Mesenchymal stem cell (in vitro differentiated cells and primary cell): ENCODE measurements around the gene NACC1.

ENCODE experiments used
- DNase-seq: peaks from one replicate; pipeline ENCODE4 v3.0.0-alpha.2; 2013
- H2AFZ ChIP-seq: one replicate; pipeline ENCODE4 v1.6.1; 2013; ENCODE audit warnings: low read depth, mild to moderate bottlenecking, control low read depth, inconsistent platforms, low read length, moderate library complexity
- H2AK5ac ChIP-seq: 2 replicates; pipeline ENCODE4 v1.6.1; 2013; ENCODE audit warnings: low read length, moderate library complexity, mild to moderate bottlenecking, inconsistent platforms; ENCODE audit not compliant: severe bottlenecking
- H2BK120ac ChIP-seq: one replicate; pipeline ENCODE4 v1.6.1; 2013; ENCODE audit warnings: low read depth, mild to moderate bottlenecking, inconsistent platforms, low read length, moderate library complexity
- H2BK12ac ChIP-seq, 2 experiments: one replicate each; pipeline ENCODE4 v1.6.1; 2013; ENCODE audit warnings: inconsistent platforms in 2 of 2, low read length in 2 of 2, mild to moderate bottlenecking in 2 of 2, moderate library complexity in 2 of 2, control low read depth in 1 of 2
- H2BK15ac ChIP-seq: one replicate; pipeline ENCODE4 v1.6.1; 2013; ENCODE audit warnings: mild to moderate bottlenecking, low read depth, inconsistent platforms; ENCODE audit not compliant: poor library complexity, severe bottlenecking
- H2BK5ac ChIP-seq: 2 replicates; pipeline ENCODE4 v1.6.1; 2013; ENCODE audit warnings: low read depth, mild to moderate bottlenecking, low read length, control low read depth, inconsistent platforms; ENCODE audit not compliant: poor library complexity, severe bottlenecking
- H3K14ac ChIP-seq, 2 experiments: one replicate each; pipeline ENCODE4 v1.6.1; 2013; ENCODE audit warnings: inconsistent platforms in 2 of 2, low read length in 2 of 2, control low read depth in 1 of 2, mild to moderate bottlenecking in 1 of 2, moderate library complexity in 1 of 2
- H3K18ac ChIP-seq, 2 experiments: one replicate each; pipeline ENCODE4 v1.6.1; 2013; ENCODE audit warnings: inconsistent platforms in 2 of 2, low read length in 2 of 2, control low read depth in 1 of 2, low read depth in 1 of 2, mild to moderate bottlenecking in 1 of 2
- H3K23ac ChIP-seq, 2 experiments: one replicate each; pipeline ENCODE4 v1.6.1; 2013; ENCODE audit warnings: inconsistent platforms in 2 of 2, low read length in 2 of 2, mild to moderate bottlenecking in 2 of 2, moderate library complexity in 2 of 2, control low read depth in 1 of 2
- H3K27ac ChIP-seq: 2 replicates; pipeline ENCODE4 v1.5.1; 2013; ENCODE audit warnings: mild to moderate bottlenecking, moderate library complexity, low read length, control low read depth, inconsistent platforms; ENCODE audit not compliant: poor library complexity, severe bottlenecking
- H3K27me3 ChIP-seq, 2 experiments: 2 replicates each; pipeline versions ENCODE4 v1.6.1 to v1.7.0; 2013; ENCODE audit warnings: low read length in 2 of 2, mild to moderate bottlenecking in 2 of 2, moderate library complexity in 2 of 2, control low read depth in 1 of 2, inconsistent platforms in 1 of 2; ENCODE audit not compliant: control insufficient read depth in 1 of 2, insufficient read depth in 1 of 2
- H3K36me3 ChIP-seq, 2 experiments: 2 replicates each; pipeline versions ENCODE4 v1.6.1 to v1.7.0; 2013; ENCODE audit warnings: low read length in 2 of 2, control low read depth in 1 of 2, inconsistent platforms in 1 of 2, low read depth in 1 of 2, mild to moderate bottlenecking in 1 of 2; ENCODE audit not compliant: insufficient read depth in 2 of 2, control insufficient read depth in 1 of 2
- H3K4ac ChIP-seq, 2 experiments: one replicate each; pipeline ENCODE4 v1.6.1; 2013; ENCODE audit warnings: inconsistent platforms in 2 of 2, low read length in 2 of 2, mild to moderate bottlenecking in 2 of 2, moderate library complexity in 2 of 2, control low read depth in 1 of 2, low read depth in 1 of 2
- H3K4me1 ChIP-seq: 2 replicates; pipeline ENCODE4 v1.6.1; 2013; ENCODE audit warnings: low read depth, low read length, control low read depth; ENCODE audit not compliant: control insufficient read depth, insufficient read depth
- H3K4me2 ChIP-seq: 2 replicates; pipeline ENCODE4 v1.6.1; 2013; ENCODE audit warnings: low read length, mild to moderate bottlenecking, inconsistent platforms; ENCODE audit not compliant: poor library complexity, severe bottlenecking
- H3K4me3 ChIP-seq, 2 experiments: 2 replicates each; pipeline versions ENCODE4 v1.5.1 to v1.7.0; 2013; ENCODE audit warnings: low read length in 2 of 2, mild to moderate bottlenecking in 2 of 2, control low read depth in 1 of 2, low read depth in 1 of 2; ENCODE audit not compliant: insufficient read depth in 1 of 2
- H3K79me1 ChIP-seq: replicated peaks from 2 replicates; pipeline ENCODE4 v1.6.1; 2013; ENCODE audit warnings: mild to moderate bottlenecking, control low read depth, low read length, inconsistent platforms; ENCODE audit not compliant: poor library complexity, severe bottlenecking
- H3K9ac ChIP-seq: 2 replicates; pipeline ENCODE4 v1.7.0; 2013; ENCODE audit warnings: mild to moderate bottlenecking, low read length, moderate library complexity
- H3K9me3 ChIP-seq: 2 replicates; pipeline ENCODE4 v1.7.0; 2013; ENCODE audit warnings: mild to moderate bottlenecking, low read length; ENCODE audit not compliant: control insufficient read depth
- H4K8ac ChIP-seq: one replicate; pipeline ENCODE4 v1.6.1; 2013; ENCODE audit warnings: inconsistent platforms, mild to moderate bottlenecking, low read length, moderate library complexity
- H4K91ac ChIP-seq: one replicate; pipeline ENCODE4 v1.6.1; 2013; ENCODE audit warnings: mild to moderate bottlenecking, low read length, inconsistent platforms
- whole genome bisulfite sequencing: methylation state at CpG from one replicate; pipeline ENCODE4 v1.1.7; 2013; ENCODE audit warnings: mixed read lengths; 5-methylcytosine and 5-hydroxymethylcytosine counted together

The NACC1 gene

DNA sequence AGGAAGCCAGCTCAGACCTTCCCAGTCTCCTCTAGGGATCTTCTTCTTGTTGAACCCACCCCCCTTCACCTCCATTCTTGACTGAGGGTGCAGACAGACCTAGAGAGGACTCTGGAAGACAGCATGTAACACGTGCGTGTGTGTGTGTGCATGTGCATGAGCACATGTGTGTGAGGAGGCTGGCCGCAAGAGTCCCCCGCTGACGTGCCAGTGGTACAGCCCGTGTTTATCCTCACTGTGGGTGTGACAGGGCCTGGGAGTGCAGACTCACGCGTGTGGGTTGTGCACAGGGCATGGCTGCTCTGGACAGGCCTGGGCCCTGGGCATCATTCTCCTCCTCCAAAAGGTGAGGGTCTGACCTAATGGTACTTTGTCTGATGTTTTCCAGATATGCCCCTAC lies 41.7 kb upstream of the NACC1 start:
- H3K14ac ChIP-seq, result peak overlapping the region in 1 of 2 experiments; percentile 55
- H3K4me1 ChIP-seq, result peaks cover 21% of the 10 kb centered on the region
- H2BK5ac ChIP-seq, result no peak overlapping the region
- H3K27me3 ChIP-seq, result peaks cover 0 to 75% of the 10 kb centered on the region in 2 experiments
- WGBS, result 85% methylated on average over 8 of the region's 8 CpGs
- H3K4ac ChIP-seq, result no peak overlapping the region
- peak overlapping the region; percentile 45 for H3K9ac ChIP-seq
- no peak overlapping the region for H3K4me3 ChIP-seq
- H3K79me1 ChIP-seq, result no peaks in the 10 kb centered on the region
- H3K27ac ChIP-seq, result no peak overlapping the region
- H4K8ac ChIP-seq, result peak overlapping the region; percentile 7
- H3K36me3 ChIP-seq, result peaks cover 5 to 77% of the 10 kb centered on the region in 2 experiments
- H3K4me2 ChIP-seq, result no peak overlapping the region
- no peak overlapping the region for H2AK5ac ChIP-seq
- H2BK12ac ChIP-seq, result no peak overlapping the region
- H4K91ac ChIP-seq, result no peak overlapping the region
- H2BK15ac ChIP-seq, result no peak overlapping the region
- H2BK120ac ChIP-seq, result no peak overlapping the region
- H2AFZ ChIP-seq, result no peak overlapping the region
- no peak overlapping the region for H3K23ac ChIP-seq
- H3K18ac ChIP-seq, result no peak overlapping the region
- no peaks in the 10 kb centered on the region for H3K9me3 ChIP-seq
- DNase-seq, result no peak

DNA sequence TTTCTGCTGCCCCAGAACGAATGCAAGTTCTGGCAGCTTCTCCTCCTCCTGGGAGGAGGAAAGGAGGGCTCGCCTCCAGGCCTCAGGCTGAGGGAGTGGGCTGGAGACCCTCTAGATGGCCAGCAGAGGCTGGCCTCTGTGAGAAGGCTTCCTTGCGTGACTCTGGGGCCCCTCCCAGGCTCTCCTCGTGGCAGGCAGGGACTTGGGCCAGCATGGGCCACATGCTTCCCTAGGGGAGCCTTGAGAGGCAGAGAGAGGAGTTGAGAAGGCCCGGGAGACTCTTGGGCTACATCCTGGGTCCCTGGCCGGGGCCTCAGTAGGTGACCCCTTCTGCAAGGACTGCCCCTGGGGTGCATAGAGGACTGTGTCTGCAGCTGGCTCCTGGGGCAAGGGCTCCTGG lies 41.3 kb upstream of the NACC1 start:
- peaks cover 5 to 82% of the 10 kb centered on the region in 2 experiments for H3K36me3 ChIP-seq
- no peak overlapping the region for H2BK15ac ChIP-seq
- no peak overlapping the region for H2AK5ac ChIP-seq
- no peak overlapping the region for H3K23ac ChIP-seq
- peaks cover 0 to 71% of the 10 kb centered on the region in 2 experiments for H3K27me3 ChIP-seq
- no peak overlapping the region for H2AFZ ChIP-seq
- no peak overlapping the region for H2BK120ac ChIP-seq
- 62% methylated on average over 6 of the region's 6 CpGs for WGBS
- no peaks in the 10 kb centered on the region for H3K79me1 ChIP-seq
- no peak overlapping the region for H3K18ac ChIP-seq
- no peak overlapping the region for H4K8ac ChIP-seq
- no peaks in the 10 kb centered on the region for H3K9me3 ChIP-seq
- no peak for DNase-seq
- H3K14ac ChIP-seq, result no peak overlapping the region
- H2BK12ac ChIP-seq, result no peak overlapping the region
- H3K27ac ChIP-seq, result no peak overlapping the region
- H2BK5ac ChIP-seq, result no peak overlapping the region
- H3K4me1 ChIP-seq, result peaks cover 25% of the 10 kb centered on the region
- no peak overlapping the region for H4K91ac ChIP-seq
- no peak overlapping the region for H3K4me3 ChIP-seq
- peak overlapping the region; percentile 45 for H3K9ac ChIP-seq
- H3K4me2 ChIP-seq, result no peak overlapping the region
- no peak overlapping the region for H3K4ac ChIP-seq

DNA sequence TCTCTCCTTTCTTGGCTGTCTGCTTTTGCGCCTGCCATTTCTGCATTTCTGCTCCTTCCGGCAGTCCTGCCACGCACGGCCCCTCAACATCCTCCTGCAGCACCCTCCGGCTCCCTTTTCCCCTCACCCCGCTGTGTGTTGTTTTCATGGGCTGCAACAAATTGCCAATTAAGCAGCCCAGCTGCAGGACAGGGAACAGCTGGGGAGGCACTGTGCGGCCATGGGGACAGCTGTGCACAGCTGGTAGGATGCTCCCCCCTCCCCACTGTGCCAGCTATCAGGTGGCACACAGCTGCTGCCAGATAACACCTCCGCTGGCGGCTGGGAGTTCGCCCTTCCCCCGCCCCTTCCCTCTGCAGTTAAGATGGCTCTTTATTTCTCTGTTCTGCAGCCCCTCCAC lies 40.8 kb upstream of the NACC1 start:
- peak overlapping the region; percentile 62 for H4K8ac ChIP-seq
- no peak for DNase-seq
- no peak overlapping the region for H2AFZ ChIP-seq
- no peak overlapping the region for H3K4me3 ChIP-seq
- H3K23ac ChIP-seq, result no peak overlapping the region
- H3K9me3 ChIP-seq, result no peaks in the 10 kb centered on the region
- H3K4me2 ChIP-seq, result no peak overlapping the region
- 42% methylated on average over 11 of the region's 11 CpGs for WGBS
- H2AK5ac ChIP-seq, result no peak overlapping the region
- H3K27me3 ChIP-seq, result peaks cover 0 to 66% of the 10 kb centered on the region in 2 experiments
- no peak overlapping the region for H3K14ac ChIP-seq
- no peak overlapping the region for H2BK120ac ChIP-seq
- H3K27ac ChIP-seq, result no peak overlapping the region
- no peak overlapping the region for H2BK5ac ChIP-seq
- no peaks in the 10 kb centered on the region for H3K79me1 ChIP-seq
- H2BK12ac ChIP-seq, result no peak overlapping the region
- peak overlapping the region in 1 of 2 experiments; percentile 13 for H3K18ac ChIP-seq
- peaks cover 29% of the 10 kb centered on the region for H3K4me1 ChIP-seq
- H3K36me3 ChIP-seq, result peaks cover 5 to 87% of the 10 kb centered on the region in 2 experiments
- H2BK15ac ChIP-seq, result no peak overlapping the region
- H4K91ac ChIP-seq, result no peak overlapping the region
- H3K9ac ChIP-seq, result peak overlapping the region; percentile 45
- peak overlapping the region in 1 of 2 experiments; percentile 46 for H3K4ac ChIP-seq

DNA sequence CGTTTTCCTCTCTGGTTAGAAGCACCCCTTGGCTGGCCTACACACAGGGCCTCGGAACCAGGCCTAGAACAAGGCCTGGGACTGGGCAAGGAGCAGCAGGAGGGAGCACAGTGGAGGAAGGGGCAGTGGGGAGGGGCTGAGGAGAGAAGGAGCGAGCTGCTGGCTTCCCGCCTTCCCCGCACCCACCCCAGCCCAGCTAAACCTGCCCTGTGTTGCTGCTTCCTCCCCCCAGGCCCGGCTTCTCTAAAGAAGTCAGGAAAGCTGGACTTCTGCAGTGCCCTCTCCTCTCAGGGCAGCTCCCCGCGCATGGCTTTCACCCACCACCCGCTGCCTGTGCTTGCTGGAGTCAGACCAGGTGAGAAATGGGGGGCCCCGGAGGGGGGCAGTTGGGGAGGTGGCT lies 39.7 kb upstream of the NACC1 start:
- Histone ChIP-seq H3K4me3 (peak overlapping the region in 1 of 2 experiments; percentile 26), H3K18ac (no peak overlapping the region), H4K91ac (no peak overlapping the region), H2AK5ac (peak overlapping the region; percentile 46), H3K36me3 (peaks cover 5 to 91% of the 10 kb centered on the region in 2 experiments), H2AFZ (no peak overlapping the region), H2BK120ac (no peak overlapping the region), H3K4ac (peak overlapping the region in 1 of 2 experiments; percentile 62), H3K14ac (no peak overlapping the region), H3K4me1 (peaks cover 38% of the 10 kb centered on the region), H2BK12ac (no peak overlapping the region), H3K27me3 (peaks cover 0 to 55% of the 10 kb centered on the region in 2 experiments), H2BK15ac (no peak overlapping the region), H3K23ac (no peak overlapping the region), H3K9ac (peak overlapping the region; percentile 78), H3K9me3 (no peaks in the 10 kb centered on the region), H3K4me2 (no peak overlapping the region), H3K79me1 (no peaks in the 10 kb centered on the region), H2BK5ac (no peak overlapping the region), H3K27ac (no peak overlapping the region), H4K8ac (no peak overlapping the region)
- no peak for DNase-seq
- 66% methylated on average over 6 of the region's 10 CpGs for WGBS
